Renal cortex interstitium (tissue), 11 donors: ENCODE results near the gene SELENOS. TPM values are rescaled to one million over a fixed set of nuclear protein-coding genes. Genes with fewer than 3 reads are reported as not detected.

Experiments used
- DNase-seq, 11 donors: peaks; one replicate each; pipeline ENCODE4 v3.0.0-alpha.2; 2013; ENCODE audit warnings: low read depth in 9 of 11, low spot score in 4 of 11; ENCODE audit errors: extremely low read depth in 1 of 11
- polyA plus RNA-seq, 3 donors: library from polyadenylated mRNA; unstranded; fragments of 120-200 nt; gene quantifications; one replicate each; pipeline ENCODE4 v1.2.1, GENCODE V29; 2013; ENCODE audit not compliant: insufficient read length in 3 of 3

Gene SELENOS
- polyA plus RNA-seq, 3 donors: 58.6 to 67.4 (median 64.1) TPM

DNA sequence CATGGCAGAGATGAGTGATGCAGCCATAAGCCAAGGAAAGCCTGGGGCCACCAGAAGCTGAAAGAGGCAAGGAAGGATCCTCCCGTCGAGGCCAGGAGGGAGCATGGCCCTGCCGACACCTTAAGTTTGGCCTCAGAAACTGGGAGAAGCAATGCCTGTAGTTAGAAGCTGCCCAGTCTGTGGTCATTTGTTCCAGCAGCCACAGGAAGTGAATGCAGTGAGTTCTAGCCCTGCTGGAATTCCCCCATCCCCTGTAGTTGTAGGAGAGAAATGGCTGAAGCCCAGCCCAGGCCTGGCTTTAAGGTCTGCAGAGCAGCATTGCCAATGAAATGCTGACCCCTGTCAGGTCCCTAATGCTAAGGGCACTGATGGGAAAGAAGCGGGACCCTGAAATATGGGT is 13.3 kb downstream of the SELENOS start:
- no peak for DNase-seq

- no peak for DNase-seq
These were observed 14.7 kb downstream of the SELENOS start for GRCh38 chr15:101262551-101262950.

DNA sequence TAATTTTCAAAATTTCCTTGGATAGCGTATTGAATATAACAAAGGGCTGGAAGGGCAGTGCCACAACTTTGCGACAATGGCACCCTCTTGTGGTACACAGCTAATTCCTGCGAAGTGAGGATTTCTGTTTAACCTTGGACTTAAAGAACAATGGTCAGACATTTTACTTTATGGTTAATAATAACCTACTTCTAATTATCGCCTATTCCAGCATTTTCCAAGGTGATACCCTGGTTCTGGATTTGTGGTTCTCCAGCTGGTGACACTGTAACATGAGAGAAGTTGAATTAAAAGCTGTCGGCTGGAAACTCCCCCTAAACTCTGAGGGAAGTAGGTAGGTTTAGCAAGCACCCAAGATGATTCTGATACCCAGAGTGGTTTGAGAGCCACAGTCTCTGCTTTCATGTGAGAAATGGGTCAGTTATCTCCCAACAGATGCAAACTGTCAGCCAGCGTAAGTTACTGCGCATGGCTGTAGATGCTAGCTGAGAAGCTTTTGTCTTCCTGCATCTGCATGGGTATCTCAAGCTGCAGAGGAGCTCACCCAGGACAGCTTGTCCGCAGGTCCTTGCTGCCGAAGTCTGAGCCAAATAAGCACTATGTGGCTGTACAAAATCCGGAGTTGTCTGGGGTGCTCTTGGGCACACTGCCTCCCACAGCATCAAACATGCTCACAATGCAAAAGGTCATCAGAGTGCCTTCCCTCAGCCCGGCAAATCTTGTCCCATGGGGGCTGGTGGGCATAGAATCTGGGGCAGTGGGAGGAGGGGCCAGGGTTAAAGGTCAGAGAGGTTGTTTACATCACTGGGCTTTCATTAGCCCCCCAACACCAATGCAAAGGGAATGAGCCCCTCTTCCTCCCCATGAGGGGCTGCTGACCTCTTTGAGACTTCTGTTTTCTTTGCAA is 18.8 kb downstream of the SELENOS start:
- DNase-seq: peak in 6 of 11 donors; percentile 59 to 71 (median 68)

GRCh38 chr15:101256757-101257156 is 20.5 kb downstream of the SELENOS start:
- no peak for DNase-seq

DNA sequence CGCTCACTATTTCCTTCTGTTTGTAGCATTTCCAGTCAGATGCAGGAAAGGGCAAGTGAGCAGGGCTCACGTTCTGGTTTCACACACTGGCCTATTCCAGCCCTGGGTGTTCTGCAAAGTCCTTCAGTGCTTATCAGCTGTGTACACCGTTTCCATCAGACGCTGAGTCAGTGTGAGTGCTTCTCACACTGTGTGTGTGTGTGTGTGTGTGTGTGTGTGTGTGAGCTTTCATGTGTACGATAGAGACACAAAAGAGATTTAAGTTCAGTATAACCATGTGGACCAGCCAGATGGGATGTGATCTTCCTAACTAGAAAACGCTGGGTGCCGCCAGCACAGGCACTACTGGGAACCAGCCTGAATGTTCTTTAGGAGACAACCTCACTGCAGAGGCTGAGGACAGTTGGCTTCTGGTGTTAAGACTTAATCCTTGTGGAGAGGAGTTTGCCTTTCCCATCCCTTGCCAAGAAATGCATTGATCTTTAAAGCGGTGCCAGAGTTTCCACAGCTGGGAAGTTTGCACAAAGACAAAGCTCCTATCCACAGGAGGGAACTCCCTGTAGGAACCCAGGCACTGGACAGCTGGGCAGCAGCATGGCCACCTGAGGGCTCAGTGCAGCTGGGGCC is 21.6 kb downstream of the SELENOS start:
- DNase-seq: no peak

DNA sequence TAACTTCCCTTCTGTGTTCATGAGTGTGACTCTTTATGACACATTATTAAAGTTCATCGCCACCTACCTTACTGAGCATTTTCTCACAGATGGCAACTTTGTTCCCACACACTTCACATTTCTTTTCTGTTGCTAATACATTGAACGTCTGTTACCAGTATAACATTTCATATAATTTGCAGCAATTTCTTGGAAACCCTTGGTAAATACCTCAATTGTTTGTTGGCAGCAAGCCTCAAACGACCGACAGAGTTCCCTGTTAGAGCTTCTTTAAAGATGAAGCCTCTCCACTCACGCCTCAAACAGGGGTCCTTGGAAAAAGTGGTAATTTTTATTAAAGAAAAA is 22.3 kb downstream of the SELENOS start:
- DNase-seq: no peak

GRCh38 chr15:101254157-101255050 is 22.9 kb downstream of the SELENOS start:
- no peak for DNase-seq

- DNase-seq: no peak
These were observed 24.4 kb downstream of the SELENOS start for GRCh38 chr15:101252836-101253235.

DNA sequence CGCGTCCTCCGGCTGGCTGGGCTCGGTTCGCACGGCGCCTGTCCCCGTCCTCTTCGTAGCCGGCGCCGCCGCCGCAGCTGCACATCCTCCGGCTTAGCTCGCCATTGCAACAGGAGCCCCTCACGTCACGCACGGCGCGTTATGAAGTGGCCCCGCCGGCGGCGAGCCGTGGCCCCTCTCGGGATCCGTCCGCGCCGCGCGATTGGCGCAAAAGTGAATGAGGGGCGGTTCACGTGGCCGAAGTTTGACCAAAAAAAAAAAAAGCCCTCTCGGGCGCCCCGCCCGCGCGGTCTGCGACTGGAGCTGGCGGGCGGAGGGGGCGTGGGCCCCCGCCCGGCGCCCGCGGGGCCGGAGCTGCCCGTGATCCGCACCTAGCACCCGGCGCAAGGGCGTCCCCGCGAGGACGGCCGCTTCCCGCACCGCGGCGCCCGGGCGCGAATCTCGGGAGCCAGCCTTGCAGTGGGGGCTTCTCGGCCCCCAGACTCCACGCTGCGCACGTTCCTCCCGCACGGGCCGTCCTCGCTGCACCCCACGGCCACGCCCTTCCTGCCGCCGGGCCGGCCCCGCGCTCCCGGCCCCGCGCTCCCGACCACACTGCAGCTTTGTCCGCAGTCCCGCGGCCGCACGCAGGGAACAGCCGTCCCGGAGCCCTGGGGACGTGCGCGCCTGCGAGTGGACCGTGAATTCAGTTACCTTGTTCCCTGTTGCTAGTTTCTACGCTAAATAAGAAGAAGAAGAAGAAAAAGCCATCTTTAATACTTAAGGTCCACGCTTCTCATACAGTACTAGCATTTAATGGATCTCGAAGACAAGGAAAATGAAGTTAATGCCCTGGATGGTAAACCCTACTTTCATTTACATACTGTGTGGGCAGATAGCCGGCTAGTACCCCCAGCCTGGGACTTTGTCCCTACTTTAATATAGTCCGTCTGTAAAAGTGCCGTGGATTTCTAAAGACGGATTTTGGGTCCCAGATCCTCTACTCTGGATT is 25.2 kb downstream of the SELENOS start, which contains the start of gene CHSY1:
CHSY1 (minus strand) TSS at position 219 of the 991 bp plus-strand sequence. CDS start 592 bp downstream, outside the sequence.
- DNase-seq: peak; percentile 75 to 91 (median 87)

DNA sequence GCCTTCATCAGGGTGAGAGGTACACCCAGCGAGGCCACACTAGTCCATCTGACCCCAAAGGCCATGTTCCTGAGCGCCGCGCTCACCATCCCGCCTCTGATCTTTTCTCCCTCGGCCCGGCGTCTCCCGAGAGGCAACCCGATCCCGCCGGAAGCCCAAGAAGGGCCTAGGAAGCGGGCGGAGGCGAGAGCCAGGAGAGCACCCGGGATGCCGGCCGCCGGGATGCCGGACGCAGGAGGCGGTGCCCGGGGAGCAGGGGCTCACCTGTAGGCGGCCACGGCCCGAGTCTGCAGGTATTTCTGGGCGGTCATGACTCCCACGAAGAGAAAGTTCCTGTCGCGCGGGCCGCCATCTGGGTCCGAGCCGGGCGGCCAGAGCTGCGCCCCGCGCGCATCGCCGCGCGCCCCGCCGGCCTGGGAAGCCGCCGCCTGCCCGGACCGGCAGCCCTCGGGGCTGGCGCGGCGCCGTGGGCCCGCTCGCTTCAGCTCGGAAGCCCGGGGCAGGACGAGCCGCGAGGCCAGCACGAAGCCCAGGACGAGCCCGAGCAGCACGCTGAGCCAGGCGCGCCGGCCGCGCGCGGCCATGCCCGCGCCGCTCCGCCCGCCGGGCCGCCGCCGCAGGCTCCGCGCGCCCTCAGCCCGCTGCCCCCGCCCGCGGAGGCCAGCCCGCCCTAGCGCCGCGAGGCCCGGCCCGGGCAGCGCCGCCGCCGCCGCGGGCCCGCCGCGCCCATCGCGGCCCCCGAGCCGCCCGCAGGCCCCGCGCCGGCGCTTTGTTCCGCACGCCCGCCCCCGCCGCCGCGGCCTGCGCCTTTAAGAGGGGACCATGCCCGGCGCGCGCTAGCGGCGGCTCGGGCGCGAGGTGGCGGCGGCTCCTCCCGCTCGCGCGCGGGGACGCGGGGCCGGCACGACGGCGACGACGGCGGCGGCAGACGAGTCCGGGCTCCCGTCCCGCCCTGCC is 26.1 kb downstream of the SELENOS start:
- DNase-seq: peak in 2 of 11 donors; percentile 43 to 63

GRCh38 chr15:101250341-101250831 is 26.9 kb downstream of the SELENOS start:
- DNase-seq: no peak

DNA sequence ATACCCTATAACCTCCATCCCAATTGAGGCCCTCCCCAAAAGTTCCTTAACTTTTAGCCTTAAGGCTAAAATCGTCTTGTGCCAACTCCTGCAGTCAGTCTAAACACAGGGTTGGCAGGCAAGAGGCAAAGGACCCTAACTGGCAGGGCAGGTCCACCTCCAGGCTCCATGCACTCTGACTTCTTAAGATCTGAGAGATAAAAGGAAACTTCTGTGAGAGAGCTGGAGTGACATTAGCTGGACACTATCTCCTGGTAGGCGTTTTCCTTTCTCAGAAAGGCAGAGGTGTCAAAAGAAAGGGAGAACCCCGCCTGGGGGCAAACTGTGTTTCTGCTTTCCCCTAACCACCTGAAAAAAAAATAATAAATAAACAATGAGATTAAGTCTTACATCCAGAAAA is 29.0 kb downstream of the SELENOS start:
- DNase-seq: no peak

DNA sequence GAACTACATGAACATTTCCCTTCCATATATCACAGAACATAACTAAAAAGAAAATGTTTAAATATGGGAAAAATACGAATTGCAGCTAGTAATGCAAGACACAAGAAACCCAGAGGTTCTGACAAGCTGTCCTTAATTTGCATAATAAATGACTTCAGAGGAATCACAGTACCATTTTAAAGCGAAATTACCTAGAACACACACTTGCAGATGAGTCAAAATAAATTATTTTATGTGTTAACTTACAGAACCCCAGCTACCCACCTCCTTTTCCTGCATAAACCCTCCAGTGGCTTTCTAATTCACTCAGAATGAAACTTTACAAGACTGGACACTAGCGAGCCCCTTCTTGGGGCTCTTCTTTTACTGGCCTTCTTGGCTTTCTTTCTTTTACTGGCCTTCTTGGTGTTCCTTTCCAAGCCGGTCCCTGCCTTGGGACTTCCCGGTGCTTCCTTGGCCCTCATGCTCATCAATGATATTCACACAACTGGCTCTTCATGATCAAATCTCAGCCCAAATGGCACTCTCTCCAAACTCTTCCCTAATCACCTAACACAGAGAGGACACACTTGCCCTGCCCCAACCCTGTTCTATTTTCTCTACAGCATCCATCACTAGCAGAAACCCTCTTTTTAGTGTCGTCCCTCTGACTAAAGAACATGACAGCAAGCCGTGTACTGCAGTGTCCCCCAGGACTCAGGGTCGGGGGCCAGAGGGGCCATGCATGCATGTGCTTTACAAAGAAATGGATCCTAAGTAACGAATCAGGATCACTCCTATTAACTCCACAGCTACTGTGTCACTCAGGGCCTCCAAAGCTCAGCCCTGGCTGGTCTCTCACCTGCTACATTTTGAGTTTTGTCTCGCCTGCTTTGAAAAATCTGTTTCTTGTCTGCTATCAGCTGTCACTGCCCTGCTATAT is 30.2 kb downstream of the SELENOS start:
- DNase-seq: no peak

- DNase-seq: no peak
These were observed 30.9 kb downstream of the SELENOS start for GRCh38 chr15:101246391-101246790.

GRCh38 chr15:101244889-101245668 is 32.2 kb downstream of the SELENOS start:
- DNase-seq: no peak
